Measurements from ENCODE around the gene NFATC1. TPM values are rescaled to one million over a fixed set of nuclear protein-coding genes. Genes with fewer than 3 reads are reported as not detected.

NFATC1 gene
- total RNA-seq, 1 donor from 2014 or later, result 8.1 TPM

DNA sequence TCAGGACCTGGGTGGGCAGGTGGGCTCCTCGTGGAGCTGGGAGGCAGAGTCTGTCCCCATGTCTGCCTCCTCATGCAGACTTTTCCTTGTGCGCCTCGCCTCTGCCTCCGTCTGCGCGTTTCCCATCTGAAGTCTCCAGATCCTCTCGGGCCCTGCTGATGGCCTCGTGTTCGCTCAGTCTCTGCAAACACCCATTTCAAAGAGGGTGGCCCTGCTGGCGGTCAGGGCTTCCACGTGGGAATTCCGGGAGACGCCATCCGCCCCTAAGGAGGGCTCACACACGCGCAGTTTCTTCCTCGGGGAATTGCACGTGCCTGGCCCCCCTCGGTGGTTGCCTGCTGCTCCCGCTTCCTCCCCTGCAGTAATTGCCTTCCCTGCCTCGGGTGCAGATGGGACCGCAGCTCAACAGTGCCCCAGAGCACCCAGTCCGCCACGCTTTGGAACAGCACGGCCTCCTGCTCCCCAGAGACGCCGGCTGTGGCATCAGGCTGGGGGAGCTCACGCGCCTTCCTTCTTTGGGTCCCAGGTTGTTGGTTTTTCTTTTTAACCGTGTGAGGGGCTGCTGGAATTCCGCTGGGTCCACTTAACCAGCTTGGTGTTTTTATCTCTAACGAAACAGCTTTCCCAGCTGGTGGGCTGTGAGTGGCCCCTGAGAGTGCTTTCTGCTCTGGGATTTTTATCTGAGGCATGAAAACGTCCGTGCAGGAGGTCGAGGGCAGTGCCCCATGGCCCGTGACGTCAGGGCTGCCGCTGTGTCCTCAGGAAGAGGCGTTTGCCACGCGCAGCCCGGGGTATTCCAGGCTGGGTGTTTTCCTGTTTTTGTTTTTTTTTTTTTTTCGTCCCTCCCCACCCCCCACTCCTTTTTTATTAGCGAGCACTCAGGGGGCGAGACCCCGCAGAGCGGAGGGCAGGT lies 16.1 kb downstream of the NFATC1 start:
- no peaks in the 10 kb centered on the region for H3K9me3 Mint-ChIP-seq (ENCODE audit: unreplicated experiment)
- peaks cover 10% of the 10 kb centered on the region for H3K4me1 Mint-ChIP-seq (ENCODE audit: unreplicated experiment)
- H3K27ac Mint-ChIP-seq (ENCODE audit: unreplicated experiment), result no peak overlapping the region
- H3K4me3 Mint-ChIP-seq (ENCODE audit: unreplicated experiment), result no peak overlapping the region
- peaks cover 2% of the 10 kb centered on the region for H3K36me3 Mint-ChIP-seq (ENCODE audit: unreplicated experiment)
- DNase-seq (ENCODE audit: extremely low spot score, unreplicated experiment), result no peak
- TF ChIP-seq, protein P1, sequence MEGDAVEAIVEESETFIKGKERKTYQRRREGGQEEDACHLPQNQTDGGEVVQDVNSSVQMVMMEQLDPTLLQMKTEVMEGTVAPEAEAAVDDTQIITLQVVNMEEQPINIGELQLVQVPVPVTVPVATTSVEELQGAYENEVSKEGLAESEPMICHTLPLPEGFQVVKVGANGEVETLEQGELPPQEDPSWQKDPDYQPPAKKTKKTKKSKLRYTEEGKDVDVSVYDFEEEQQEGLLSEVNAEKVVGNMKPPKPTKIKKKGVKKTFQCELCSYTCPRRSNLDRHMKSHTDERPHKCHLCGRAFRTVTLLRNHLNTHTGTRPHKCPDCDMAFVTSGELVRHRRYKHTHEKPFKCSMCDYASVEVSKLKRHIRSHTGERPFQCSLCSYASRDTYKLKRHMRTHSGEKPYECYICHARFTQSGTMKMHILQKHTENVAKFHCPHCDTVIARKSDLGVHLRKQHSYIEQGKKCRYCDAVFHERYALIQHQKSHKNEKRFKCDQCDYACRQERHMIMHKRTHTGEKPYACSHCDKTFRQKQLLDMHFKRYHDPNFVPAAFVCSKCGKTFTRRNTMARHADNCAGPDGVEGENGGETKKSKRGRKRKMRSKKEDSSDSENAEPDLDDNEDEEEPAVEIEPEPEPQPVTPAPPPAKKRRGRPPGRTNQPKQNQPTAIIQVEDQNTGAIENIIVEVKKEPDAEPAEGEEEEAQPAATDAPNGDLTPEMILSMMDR (IDR thresholded peaks at IDR 0.05), result no peak
- H3K27me3 Mint-ChIP-seq (ENCODE audit: unreplicated experiment), result no peaks in the 10 kb centered on the region

DNA sequence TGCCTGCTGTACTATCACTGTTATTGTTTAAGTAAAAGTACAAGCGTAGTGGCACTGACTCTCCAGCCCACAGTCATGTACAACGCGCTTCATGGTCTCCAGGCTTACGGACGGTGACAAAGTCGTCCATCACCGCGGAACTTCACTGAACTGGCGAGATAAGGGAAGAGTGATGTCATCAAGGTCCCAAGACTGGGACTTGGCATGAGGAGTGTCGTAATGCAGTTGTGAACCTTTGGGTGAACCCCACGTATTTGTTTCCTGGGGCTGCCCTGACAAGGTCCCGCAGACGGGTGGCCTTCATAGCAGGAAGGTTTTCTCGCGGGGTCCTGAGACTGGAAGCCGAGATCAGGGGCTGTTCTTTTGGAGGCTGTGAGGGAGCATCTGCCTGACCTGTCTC lies 17.3 kb downstream of the NFATC1 start:
- peaks cover 2% of the 10 kb centered on the region for H3K36me3 Mint-ChIP-seq (ENCODE audit: unreplicated experiment)
- TF ChIP-seq, protein P1 (IDR thresholded peaks at IDR 0.05), result no peak
- DNase-seq (ENCODE audit: extremely low spot score, unreplicated experiment), result no peak
- no peaks in the 10 kb centered on the region for H3K9me3 Mint-ChIP-seq (ENCODE audit: unreplicated experiment)
- no peak overlapping the region for H3K27ac Mint-ChIP-seq (ENCODE audit: unreplicated experiment)
- peaks cover 10% of the 10 kb centered on the region for H3K4me1 Mint-ChIP-seq (ENCODE audit: unreplicated experiment)
- H3K27me3 Mint-ChIP-seq (ENCODE audit: unreplicated experiment), result no peaks in the 10 kb centered on the region
- H3K4me3 Mint-ChIP-seq (ENCODE audit: unreplicated experiment), result no peak overlapping the region

DNA sequence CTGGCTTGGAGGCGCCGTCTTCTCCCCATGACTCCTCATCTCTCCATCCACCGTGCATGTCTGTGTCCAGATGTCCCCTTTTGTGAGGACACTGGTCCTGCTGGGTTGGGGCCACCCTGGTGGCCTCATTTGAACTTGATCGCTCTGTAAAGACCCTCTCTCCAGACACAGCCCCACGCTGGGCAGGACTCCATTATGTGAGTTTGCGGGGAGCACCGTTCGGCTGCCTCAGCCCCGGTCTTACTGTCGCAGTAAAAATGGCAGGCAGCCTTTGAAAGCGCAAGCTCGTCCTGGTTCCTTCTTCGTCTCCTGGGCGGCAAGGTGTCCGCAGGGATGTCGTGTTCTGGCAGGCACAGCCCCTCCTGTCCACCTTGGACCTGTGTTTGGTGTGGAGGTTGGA lies 17.7 kb downstream of the NFATC1 start:
- no peak for DNase-seq (ENCODE audit: extremely low spot score, unreplicated experiment)
- H3K4me3 Mint-ChIP-seq (ENCODE audit: unreplicated experiment), result no peak overlapping the region
- H3K27me3 Mint-ChIP-seq (ENCODE audit: unreplicated experiment), result no peaks in the 10 kb centered on the region
- H3K36me3 Mint-ChIP-seq (ENCODE audit: unreplicated experiment), result peaks cover 2% of the 10 kb centered on the region
- H3K27ac Mint-ChIP-seq (ENCODE audit: unreplicated experiment), result no peak overlapping the region
- TF ChIP-seq, protein P1 (IDR thresholded peaks at IDR 0.05), result no peak
- H3K4me1 Mint-ChIP-seq (ENCODE audit: unreplicated experiment), result peaks cover 10% of the 10 kb centered on the region
- H3K9me3 Mint-ChIP-seq (ENCODE audit: unreplicated experiment), result no peaks in the 10 kb centered on the region

DNA sequence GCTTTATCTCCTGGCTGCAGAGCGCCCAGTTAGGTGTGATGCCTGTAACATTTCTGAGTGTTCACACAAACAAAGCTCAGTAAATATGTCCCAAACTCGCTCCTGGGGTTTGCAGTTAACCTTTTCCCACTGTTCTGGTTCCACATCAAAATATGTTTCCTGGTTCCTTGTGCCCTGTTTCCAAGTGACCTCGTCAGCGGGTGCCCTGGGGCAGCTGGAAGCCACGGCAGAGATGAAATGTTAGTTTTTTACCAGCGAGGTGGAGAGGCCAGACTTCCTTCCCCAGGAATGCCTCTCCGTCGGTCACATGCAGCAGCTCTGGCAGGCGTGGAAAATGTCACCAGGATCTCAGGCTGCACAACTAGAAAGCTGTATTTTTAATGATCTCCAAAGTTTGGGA lies 18.2 kb downstream of the NFATC1 start:
- Mint-ChIP-seq H3K27me3 (ENCODE audit: unreplicated experiment) (no peaks in the 10 kb centered on the region), H3K4me3 (ENCODE audit: unreplicated experiment) (no peak overlapping the region), H3K27ac (ENCODE audit: unreplicated experiment) (no peak overlapping the region), H3K36me3 (ENCODE audit: unreplicated experiment) (peaks cover 2% of the 10 kb centered on the region), H3K9me3 (ENCODE audit: unreplicated experiment) (no peaks in the 10 kb centered on the region), H3K4me1 (ENCODE audit: unreplicated experiment) (peaks cover 10% of the 10 kb centered on the region)
- no peak for DNase-seq (ENCODE audit: extremely low spot score, unreplicated experiment)
- TF ChIP-seq, protein P1 (IDR thresholded peaks at IDR 0.05), result no peak

DNA sequence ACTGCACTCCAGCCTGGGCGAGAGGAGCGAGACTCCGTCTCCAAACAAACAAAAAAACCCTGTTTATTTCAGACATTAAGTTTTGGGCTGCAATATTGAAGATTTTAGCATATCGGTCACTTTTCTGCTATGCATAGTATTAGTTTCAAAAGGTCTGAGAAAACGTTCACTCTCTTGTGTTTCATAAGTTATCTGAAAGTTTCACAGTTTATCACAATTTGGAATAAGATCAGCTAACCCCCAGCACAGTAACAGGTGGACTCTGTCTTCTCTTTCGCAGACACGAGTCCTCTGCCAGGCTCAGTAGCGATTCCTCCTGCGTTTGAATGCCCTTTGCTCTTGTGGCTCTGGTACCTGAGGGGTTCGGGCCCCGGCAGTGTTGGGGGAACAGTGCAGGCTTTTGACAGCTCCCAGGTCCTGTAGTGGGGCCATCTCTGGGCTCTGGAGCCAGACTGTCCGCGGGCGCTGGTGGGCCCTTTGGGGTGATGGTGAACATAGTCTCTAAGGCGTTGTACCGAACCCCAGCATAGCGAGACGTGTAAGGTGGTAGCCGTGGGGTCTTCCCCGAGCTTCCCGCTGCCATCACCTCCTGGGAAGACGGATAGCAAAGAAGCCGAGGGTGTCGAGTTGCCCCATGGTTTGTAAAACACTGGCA lies 20.4 kb downstream of the NFATC1 start:
- Mint-ChIP-seq H3K4me3 (ENCODE audit: unreplicated experiment) (no peak overlapping the region), H3K9me3 (ENCODE audit: unreplicated experiment) (no peaks in the 10 kb centered on the region), H3K36me3 (ENCODE audit: unreplicated experiment) (peaks cover 4% of the 10 kb centered on the region), H3K27me3 (ENCODE audit: unreplicated experiment) (no peaks in the 10 kb centered on the region), H3K4me1 (ENCODE audit: unreplicated experiment) (peaks cover 10% of the 10 kb centered on the region), H3K27ac (ENCODE audit: unreplicated experiment) (no peak overlapping the region)
- TF ChIP-seq, protein P1 (IDR thresholded peaks at IDR 0.05), result no peak
- no peak for DNase-seq (ENCODE audit: extremely low spot score, unreplicated experiment)

Measured in osteocyte (in vitro differentiated cells).